K562 (cell line): ENCODE data around the gene TOP3A.

ENCODE experiments used
- CREB1 ChIP-seq, 2 experiments: sonication (generic) in 1 of 2; formaldehyde crosslinking in 1 of 2; IDR thresholded peaks; 2 replicates each; pipeline versions ENCODE4 v1.6.1 to v1.8.0; 2012 to 2022; ENCODE audit warnings: inconsistent platforms in 1 of 2, mild to moderate bottlenecking in 1 of 2, missing genetic modification reagents in 1 of 2, moderate library complexity in 1 of 2
- CREM ChIP-seq: IDR thresholded peaks from 2 replicates; pipeline ENCODE4 v1.6.1; 2014; ENCODE audit warnings: antibody characterized with exemption, low read depth
- DNMT1 ChIP-seq: fragments of 450-650 bp; IDR thresholded peaks from 2 replicates; pipeline ENCODE4 v1.6.1; 2016; ENCODE audit warnings: antibody characterized with exemption, mild to moderate bottlenecking
- HCFC1 ChIP-seq: IDR thresholded peaks from 2 replicates; pipeline ENCODE4 v1.6.1; 2012; ENCODE audit warnings: low read depth, low read length, improper control_type of control experiment
- HDAC6 ChIP-seq: IDR thresholded peaks from 2 replicates; pipeline ENCODE4 v1.6.1; 2012; ENCODE audit warnings: low read depth, mild to moderate bottlenecking, control low read depth, inconsistent platforms, low read length, moderate library complexity
- POLR2AphosphoS5 ChIP-seq: IDR thresholded peaks from 2 replicates; pipeline ENCODE4 v1.6.1; 2011; ENCODE audit warnings: mild to moderate bottlenecking, low read depth, low read length, moderate library complexity; ENCODE audit not compliant: control insufficient read depth, insufficient read depth
- RNF2 ChIP-seq: sonication (generic); IDR thresholded peaks from 2 replicates; pipeline ENCODE4 v1.6.1; 2016
- SIN3A ChIP-seq, 2 experiments: fragments of 150-350 bp in 1 of 2; IDR thresholded peaks; 2 replicates each; pipeline ENCODE4 v1.6.1; 2011 to 2016; ENCODE audit warnings: borderline replicate concordance in 2 of 2, low read depth in 2 of 2, low read length in 2 of 2, mild to moderate bottlenecking in 2 of 2, moderate library complexity in 2 of 2; ENCODE audit not compliant: control insufficient read depth in 1 of 2
- ZNF274 ChIP-seq: IDR thresholded peaks from 2 replicates; pipeline ENCODE4 v1.6.1; 2011; ENCODE audit warnings: low read depth, mild to moderate bottlenecking, low read length, moderate library complexity, borderline replicate concordance
- TF ChIP-seq, protein P1 (sequence below): fragments of 450-650 bp; IDR thresholded peaks from 2 replicates; pipeline ENCODE4 v1.7.0; 2016; ENCODE audit warnings: borderline replicate concordance
- TF ChIP-seq, protein P2 (sequence below), 3 experiments: IDR thresholded peaks in 2 of 3; conservative IDR thresholded peaks in 1 of 3; 2 replicates each; pipeline ENCODE4 v1.5.1; 2011 to 2012; ENCODE audit warnings: low read length in 3 of 3, mild to moderate bottlenecking in 3 of 3, control low read depth in 2 of 3, improper control_type of control experiment in 1 of 3, inconsistent platforms in 1 of 3, low read depth in 1 of 3, mixed read lengths in 1 of 3, moderate library complexity in 1 of 3; ENCODE audit not compliant: insufficient read depth in 2 of 3
- TF ChIP-seq, protein P3 (sequence below), 2 experiments: fragments of 450-650 bp in 1 of 2; sonication (generic) in 1 of 2; formaldehyde crosslinking in 1 of 2; IDR thresholded peaks in 1 of 2; conservative IDR thresholded peaks in 1 of 2; 2 replicates each; pipeline versions ENCODE4 v1.6.1 to v1.8.1; 2016 to 2023; ENCODE audit warnings: mild to moderate bottlenecking in 2 of 2, moderate library complexity in 2 of 2, inconsistent platforms in 1 of 2, missing genetic modification reagents in 1 of 2
- TF ChIP-seq, protein P4 (sequence below): sonication (generic); formaldehyde crosslinking; IDR thresholded peaks from 2 replicates; pipeline ENCODE4 v1.8.0; 2023; ENCODE audit warnings: missing genetic modification reagents, mild to moderate bottlenecking, borderline replicate concordance

DNA sequence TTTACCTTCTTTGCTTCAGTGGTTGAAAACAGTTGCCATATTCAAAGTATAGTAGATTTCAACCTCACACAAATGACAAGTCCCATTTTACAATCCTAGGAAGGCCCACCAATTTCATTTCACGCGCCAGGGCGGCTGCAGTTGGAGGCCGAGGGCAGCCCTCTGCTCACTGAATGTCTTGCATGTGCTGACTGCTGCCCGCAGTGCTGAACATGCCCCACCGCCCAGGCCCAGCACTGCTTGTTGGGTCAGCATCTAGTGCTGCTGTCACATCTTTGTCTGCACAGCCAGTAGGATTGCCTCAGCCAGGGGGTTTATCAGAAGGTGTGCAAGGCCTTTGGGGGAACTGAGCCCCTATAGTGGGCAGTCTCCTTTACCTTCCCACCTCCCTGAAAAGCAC, 11.8 kb upstream of the TOP3A start:
- TF ChIP-seq, protein P1, sequence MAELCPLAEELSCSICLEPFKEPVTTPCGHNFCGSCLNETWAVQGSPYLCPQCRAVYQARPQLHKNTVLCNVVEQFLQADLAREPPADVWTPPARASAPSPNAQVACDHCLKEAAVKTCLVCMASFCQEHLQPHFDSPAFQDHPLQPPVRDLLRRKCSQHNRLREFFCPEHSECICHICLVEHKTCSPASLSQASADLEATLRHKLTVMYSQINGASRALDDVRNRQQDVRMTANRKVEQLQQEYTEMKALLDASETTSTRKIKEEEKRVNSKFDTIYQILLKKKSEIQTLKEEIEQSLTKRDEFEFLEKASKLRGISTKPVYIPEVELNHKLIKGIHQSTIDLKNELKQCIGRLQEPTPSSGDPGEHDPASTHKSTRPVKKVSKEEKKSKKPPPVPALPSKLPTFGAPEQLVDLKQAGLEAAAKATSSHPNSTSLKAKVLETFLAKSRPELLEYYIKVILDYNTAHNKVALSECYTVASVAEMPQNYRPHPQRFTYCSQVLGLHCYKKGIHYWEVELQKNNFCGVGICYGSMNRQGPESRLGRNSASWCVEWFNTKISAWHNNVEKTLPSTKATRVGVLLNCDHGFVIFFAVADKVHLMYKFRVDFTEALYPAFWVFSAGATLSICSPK: no peak
- no peak for TF ChIP-seq SIN3A (IDR thresholded peaks at IDR 0.05; ENCODE audit: borderline replicate concordance in 2 of 2, control insufficient read depth in 1 of 2, low read depth in 2 of 2, low read length in 2 of 2)
- TF ChIP-seq, protein P2, sequence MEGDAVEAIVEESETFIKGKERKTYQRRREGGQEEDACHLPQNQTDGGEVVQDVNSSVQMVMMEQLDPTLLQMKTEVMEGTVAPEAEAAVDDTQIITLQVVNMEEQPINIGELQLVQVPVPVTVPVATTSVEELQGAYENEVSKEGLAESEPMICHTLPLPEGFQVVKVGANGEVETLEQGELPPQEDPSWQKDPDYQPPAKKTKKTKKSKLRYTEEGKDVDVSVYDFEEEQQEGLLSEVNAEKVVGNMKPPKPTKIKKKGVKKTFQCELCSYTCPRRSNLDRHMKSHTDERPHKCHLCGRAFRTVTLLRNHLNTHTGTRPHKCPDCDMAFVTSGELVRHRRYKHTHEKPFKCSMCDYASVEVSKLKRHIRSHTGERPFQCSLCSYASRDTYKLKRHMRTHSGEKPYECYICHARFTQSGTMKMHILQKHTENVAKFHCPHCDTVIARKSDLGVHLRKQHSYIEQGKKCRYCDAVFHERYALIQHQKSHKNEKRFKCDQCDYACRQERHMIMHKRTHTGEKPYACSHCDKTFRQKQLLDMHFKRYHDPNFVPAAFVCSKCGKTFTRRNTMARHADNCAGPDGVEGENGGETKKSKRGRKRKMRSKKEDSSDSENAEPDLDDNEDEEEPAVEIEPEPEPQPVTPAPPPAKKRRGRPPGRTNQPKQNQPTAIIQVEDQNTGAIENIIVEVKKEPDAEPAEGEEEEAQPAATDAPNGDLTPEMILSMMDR (IDR thresholded peaks at IDR 0.05 in 2 of 3, conservative IDR thresholded peaks at IDR 0.05 in 1 of 3; ENCODE audit: insufficient read depth in 2 of 3, low read depth in 1 of 3, low read length in 3 of 3): no peak
- TF ChIP-seq HCFC1: no peak
- TF ChIP-seq CREM: no peak
- TF ChIP-seq POLR2AphosphoS5: no peak
- TF ChIP-seq HDAC6: no peak
- no peak for TF ChIP-seq ZNF274
- TF ChIP-seq RNF2: no peak
- TF ChIP-seq, protein P3, sequence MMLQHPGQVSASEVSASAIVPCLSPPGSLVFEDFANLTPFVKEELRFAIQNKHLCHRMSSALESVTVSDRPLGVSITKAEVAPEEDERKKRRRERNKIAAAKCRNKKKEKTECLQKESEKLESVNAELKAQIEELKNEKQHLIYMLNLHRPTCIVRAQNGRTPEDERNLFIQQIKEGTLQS (IDR thresholded peaks at IDR 0.05): no peak
- TF ChIP-seq, protein P3 (CRISPR knock-in tag; conservative IDR thresholded peaks at IDR 0.05): no peak
- no peak for TF ChIP-seq DNMT1
- TF ChIP-seq, protein P4, sequence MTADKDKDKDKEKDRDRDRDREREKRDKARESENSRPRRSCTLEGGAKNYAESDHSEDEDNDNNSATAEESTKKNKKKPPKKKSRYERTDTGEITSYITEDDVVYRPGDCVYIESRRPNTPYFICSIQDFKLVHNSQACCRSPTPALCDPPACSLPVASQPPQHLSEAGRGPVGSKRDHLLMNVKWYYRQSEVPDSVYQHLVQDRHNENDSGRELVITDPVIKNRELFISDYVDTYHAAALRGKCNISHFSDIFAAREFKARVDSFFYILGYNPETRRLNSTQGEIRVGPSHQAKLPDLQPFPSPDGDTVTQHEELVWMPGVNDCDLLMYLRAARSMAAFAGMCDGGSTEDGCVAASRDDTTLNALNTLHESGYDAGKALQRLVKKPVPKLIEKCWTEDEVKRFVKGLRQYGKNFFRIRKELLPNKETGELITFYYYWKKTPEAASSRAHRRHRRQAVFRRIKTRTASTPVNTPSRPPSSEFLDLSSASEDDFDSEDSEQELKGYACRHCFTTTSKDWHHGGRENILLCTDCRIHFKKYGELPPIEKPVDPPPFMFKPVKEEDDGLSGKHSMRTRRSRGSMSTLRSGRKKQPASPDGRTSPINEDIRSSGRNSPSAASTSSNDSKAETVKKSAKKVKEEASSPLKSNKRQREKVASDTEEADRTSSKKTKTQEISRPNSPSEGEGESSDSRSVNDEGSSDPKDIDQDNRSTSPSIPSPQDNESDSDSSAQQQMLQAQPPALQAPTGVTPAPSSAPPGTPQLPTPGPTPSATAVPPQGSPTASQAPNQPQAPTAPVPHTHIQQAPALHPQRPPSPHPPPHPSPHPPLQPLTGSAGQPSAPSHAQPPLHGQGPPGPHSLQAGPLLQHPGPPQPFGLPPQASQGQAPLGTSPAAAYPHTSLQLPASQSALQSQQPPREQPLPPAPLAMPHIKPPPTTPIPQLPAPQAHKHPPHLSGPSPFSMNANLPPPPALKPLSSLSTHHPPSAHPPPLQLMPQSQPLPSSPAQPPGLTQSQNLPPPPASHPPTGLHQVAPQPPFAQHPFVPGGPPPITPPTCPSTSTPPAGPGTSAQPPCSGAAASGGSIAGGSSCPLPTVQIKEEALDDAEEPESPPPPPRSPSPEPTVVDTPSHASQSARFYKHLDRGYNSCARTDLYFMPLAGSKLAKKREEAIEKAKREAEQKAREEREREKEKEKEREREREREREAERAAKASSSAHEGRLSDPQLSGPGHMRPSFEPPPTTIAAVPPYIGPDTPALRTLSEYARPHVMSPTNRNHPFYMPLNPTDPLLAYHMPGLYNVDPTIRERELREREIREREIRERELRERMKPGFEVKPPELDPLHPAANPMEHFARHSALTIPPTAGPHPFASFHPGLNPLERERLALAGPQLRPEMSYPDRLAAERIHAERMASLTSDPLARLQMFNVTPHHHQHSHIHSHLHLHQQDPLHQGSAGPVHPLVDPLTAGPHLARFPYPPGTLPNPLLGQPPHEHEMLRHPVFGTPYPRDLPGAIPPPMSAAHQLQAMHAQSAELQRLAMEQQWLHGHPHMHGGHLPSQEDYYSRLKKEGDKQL: no peak
- no peak for TF ChIP-seq CREB1 (IDR thresholded peaks at IDR 0.05)
- no peak for TF ChIP-seq CREB1 (CRISPR knock-in tag; IDR thresholded peaks at IDR 0.05)
